ENCODE results near the gene SPAG16.

SPAG16 gene

GRCh38 chr2:214103276-214104001, 819.2 kb downstream of the SPAG16 start:
- no peak for DNase-seq

- no peak for DNase-seq
Measured at GRCh38 chr2:214104219-214104618, 820.0 kb downstream of the SPAG16 start.

- DNase-seq, result no peak
Measured at GRCh38 chr2:214104967-214105366, 820.7 kb downstream of the SPAG16 start.

GRCh38 chr2:214107726-214108125, 823.5 kb downstream of the SPAG16 start:
- no peak for DNase-seq

GRCh38 chr2:214108598-214108997, 824.3 kb downstream of the SPAG16 start:
- DNase-seq, result no peak

GRCh38 chr2:214117054-214117453, 832.8 kb downstream of the SPAG16 start:
- DNase-seq, result no peak

- DNase-seq, result no peak
Measured at GRCh38 chr2:214126135-214126534, 841.9 kb downstream of the SPAG16 start.

- no peak for DNase-seq
Measured at GRCh38 chr2:214127170-214127569, 842.9 kb downstream of the SPAG16 start.

GRCh38 chr2:214127571-214127970, 843.3 kb downstream of the SPAG16 start:
- DNase-seq, result no peak

- DNase-seq, result no peak
Measured at GRCh38 chr2:214128040-214128439, 843.8 kb downstream of the SPAG16 start.

GRCh38 chr2:214130114-214130513, 845.9 kb downstream of the SPAG16 start:
- DNase-seq, result no peak

GRCh38 chr2:214135966-214136365, 851.7 kb downstream of the SPAG16 start:
- DNase-seq, result no peak

- no peak for DNase-seq
Measured at GRCh38 chr2:214138779-214139178, 854.5 kb downstream of the SPAG16 start.

GRCh38 chr2:214139630-214140284, 855.5 kb downstream of the SPAG16 start:
- DNase-seq, result no peak

GRCh38 chr2:214156971-214157370, 872.7 kb downstream of the SPAG16 start:
- no peak for DNase-seq

GRCh38 chr2:214158851-214159250, 874.6 kb downstream of the SPAG16 start:
- DNase-seq, result no peak

- no peak for DNase-seq
Measured at GRCh38 chr2:214169281-214169680, 885.0 kb downstream of the SPAG16 start.

- no peak for DNase-seq
Measured at GRCh38 chr2:214169736-214170135, 885.5 kb downstream of the SPAG16 start.

GRCh38 chr2:214174563-214174962, 890.3 kb downstream of the SPAG16 start:
- DNase-seq, result no peak

GRCh38 chr2:214180071-214180470, 895.8 kb downstream of the SPAG16 start:
- DNase-seq, result no peak

GRCh38 chr2:214180686-214181085, 896.4 kb downstream of the SPAG16 start:
- DNase-seq, result no peak

- no peak for DNase-seq
Measured at GRCh38 chr2:214184461-214184860, 900.2 kb downstream of the SPAG16 start.

- no peak for DNase-seq
Measured at GRCh38 chr2:214185546-214185945, 901.3 kb downstream of the SPAG16 start.

GRCh38 chr2:214192711-214193110, 908.4 kb downstream of the SPAG16 start:
- DNase-seq, result no peak

- no peak for DNase-seq
Measured at GRCh38 chr2:214193943-214194342, 909.7 kb downstream of the SPAG16 start.
